Astrocyte of the spinal cord (primary cell): Measurements from ENCODE around the gene CHTF8.
A peak's percentile ranks its signal among the peaks of the same experiment; 100 is the strongest.
"Not testable (repeated sequence)": the region's sequence is repeated elsewhere in the genome, so short reads cannot be mapped to it uniquely, and the experiment has no call there.

ENCODE experiments used
- DNase-seq: peaks from one replicate; pipeline ENCODE4 v3.0.0; 2011; ENCODE audit warnings: low read depth, low spot score
- H3K4me3 ChIP-seq: 2 replicates; pipeline ENCODE4 v1.5.1; 2011; ENCODE audit warnings: low read depth, mild to moderate bottlenecking, low read length, moderate library complexity
- CTCF ChIP-seq: IDR thresholded peaks from 2 replicates; pipeline ENCODE4 v1.5.1; 2012; ENCODE audit warnings: low read depth, mild to moderate bottlenecking, low read length, inconsistent platforms
- in situ Hi-C: cut with HindIII; loops from 2 replicates; pipeline ENCODE4 v1.10.0; 2017; ENCODE audit warnings: low sequenced_read_pairs

The CHTF8 gene

GRCh38 chr16:69126221-69126620 is 6.2 kb downstream of the CHTF8 start:
- DNase-seq = no peak
- no peak for TF ChIP-seq CTCF
- in situ Hi-C loops = no loop called here
- H3K4me3 ChIP-seq = no peak overlapping the region

GRCh38 chr16:69124961-69125360 is 7.4 kb downstream of the CHTF8 start:
- H3K4me3 ChIP-seq, DNase-seq, in situ Hi-C loops: not testable (repeated sequence)

GRCh38 chr16:69124406-69124805 is 8.0 kb downstream of the CHTF8 start:
- in situ Hi-C loops, DNase-seq, H3K4me3 ChIP-seq: not testable (repeated sequence)

GRCh38 chr16:69123910-69124309 is 8.5 kb downstream of the CHTF8 start:
- peak; percentile 74 for DNase-seq
- TF ChIP-seq CTCF = peak; percentile 63
- H3K4me3 ChIP-seq = no peak overlapping the region
- in situ Hi-C loops = no loop called here

GRCh38 chr16:69120096-69120664 is 12.2 kb downstream of the CHTF8 start:
- no peak for DNase-seq
- no peak for TF ChIP-seq CTCF
- in situ Hi-C loops = no loop called here
- H3K4me3 ChIP-seq = no peak overlapping the region

GRCh38 chr16:69119536-69119935 is 12.9 kb downstream of the CHTF8 start:
- in situ Hi-C loops = no loop called here
- no peak overlapping the region for H3K4me3 ChIP-seq
- no peak for DNase-seq
- TF ChIP-seq CTCF = no peak

- TF ChIP-seq CTCF = no peak
- DNase-seq = no peak
- H3K4me3 ChIP-seq = no peak overlapping the region
- in situ Hi-C loops = no loop called here
These were observed 13.4 kb downstream of the CHTF8 start for GRCh38 chr16:69118994-69119393.

- H3K4me3 ChIP-seq = no peak overlapping the region
- no peak for DNase-seq
- TF ChIP-seq CTCF = no peak
- in situ Hi-C loops = no loop called here
These were observed 13.9 kb downstream of the CHTF8 start for GRCh38 chr16:69118468-69118867.
